H9 (cell line): ENCODE data around the gene SLC47A1. TPM values are rescaled to one million over a fixed set of nuclear protein-coding genes. Genes with fewer than 3 reads are reported as not detected.

Experiments used
- DNase-seq: peaks from one replicate; pipeline ENCODE4 v3.0.0-alpha.2; 2017
- H2AFZ ChIP-seq: one replicate; pipeline ENCODE4 v1.6.1; 2013; ENCODE audit warnings: mild to moderate bottlenecking, low read length, control low read depth, moderate library complexity
- H2AK5ac ChIP-seq: 2 replicates; pipeline ENCODE4 v1.6.1; 2013; ENCODE audit warnings: low read length, control low read depth, mixed read lengths; ENCODE audit not compliant: insufficient read length
- H2BK120ac ChIP-seq: one replicate; pipeline ENCODE4 v1.6.1; 2013; ENCODE audit warnings: low read depth, mild to moderate bottlenecking, low read length, control low read depth, inconsistent platforms; ENCODE audit not compliant: poor library complexity, severe bottlenecking
- H2BK12ac ChIP-seq: 2 replicates; pipeline ENCODE4 v1.6.1; 2013; ENCODE audit warnings: low read length, control low read depth, mixed read lengths, low read depth; ENCODE audit not compliant: insufficient read length
- H2BK15ac ChIP-seq: 2 replicates; pipeline ENCODE4 v1.6.1; 2013; ENCODE audit warnings: low read depth, low read length, control low read depth
- H2BK20ac ChIP-seq: one replicate; pipeline ENCODE4 v1.6.1; 2013; ENCODE audit warnings: low read depth, mild to moderate bottlenecking, low read length, control low read depth, inconsistent platforms; ENCODE audit not compliant: poor library complexity, severe bottlenecking
- H2BK5ac ChIP-seq: 2 replicates; pipeline ENCODE4 v1.6.1; 2013; ENCODE audit warnings: low read length, control low read depth, mixed read lengths; ENCODE audit not compliant: insufficient read length
- H3K14ac ChIP-seq: 2 replicates; pipeline ENCODE4 v1.6.1; 2013; ENCODE audit warnings: low read length, control low read depth; ENCODE audit not compliant: insufficient read depth
- H3K18ac ChIP-seq: 2 replicates; pipeline ENCODE4 v1.6.1; 2013; ENCODE audit warnings: low read depth, mild to moderate bottlenecking, mixed read lengths, low read length, control low read depth; ENCODE audit not compliant: insufficient read length
- H3K23ac ChIP-seq: 2 replicates; pipeline ENCODE4 v1.6.1; 2013; ENCODE audit warnings: low read length, control low read depth, mixed read lengths, low read depth; ENCODE audit not compliant: insufficient read length
- H3K23me2 ChIP-seq: 2 replicates; pipeline ENCODE4 v1.6.1; 2013; ENCODE audit warnings: low read depth, mild to moderate bottlenecking, mixed read lengths, low read length, control low read depth; ENCODE audit not compliant: insufficient read length, poor library complexity, severe bottlenecking
- H3K27ac ChIP-seq: 2 replicates; pipeline ENCODE4 v1.5.1; 2013; ENCODE audit warnings: low read length, control low read depth, mixed read lengths, low read depth; ENCODE audit not compliant: insufficient read length
- H3K27me3 ChIP-seq: 2 replicates; pipeline ENCODE4 v1.6.1; 2013; ENCODE audit warnings: low read length, control low read depth, inconsistent platforms; ENCODE audit not compliant: insufficient read depth
- H3K4ac ChIP-seq: 2 replicates; pipeline ENCODE4 v1.6.1; 2013; ENCODE audit warnings: low read depth, mild to moderate bottlenecking, control low read depth, inconsistent platforms, low read length, moderate library complexity
- H3K4me1 ChIP-seq: 2 replicates; pipeline ENCODE4 v1.6.1; 2013; ENCODE audit warnings: low read length, control low read depth, inconsistent platforms; ENCODE audit not compliant: insufficient read depth
- H3K4me2 ChIP-seq: 2 replicates; pipeline ENCODE4 v1.6.1; 2013; ENCODE audit warnings: low read length, control low read depth, mixed read lengths; ENCODE audit not compliant: insufficient read length, insufficient read depth
- H3K56ac ChIP-seq: 2 replicates; pipeline ENCODE4 v1.6.1; 2013; ENCODE audit warnings: low read depth, mild to moderate bottlenecking, mixed read lengths, low read length, control low read depth; ENCODE audit not compliant: insufficient read length
- H3K79me1 ChIP-seq: 2 replicates; pipeline ENCODE4 v1.6.1; 2013; ENCODE audit warnings: low read depth, mild to moderate bottlenecking, moderate library complexity, low read length, control low read depth, inconsistent platforms; ENCODE audit not compliant: insufficient read depth, poor library complexity, severe bottlenecking
- H3K79me2 ChIP-seq: 2 replicates; pipeline ENCODE4 v1.6.1; 2013; ENCODE audit warnings: low read length, control low read depth, inconsistent platforms; ENCODE audit not compliant: insufficient read depth
- H3K9ac ChIP-seq: 2 replicates; pipeline ENCODE4 v1.6.1; 2013; ENCODE audit warnings: low read length, control low read depth, mixed read lengths; ENCODE audit not compliant: insufficient read length; ENCODE audit errors: extremely low read depth
- H3K9me3 ChIP-seq: one replicate; pipeline ENCODE4 v1.6.1; 2013; ENCODE audit warnings: low read depth, low read length, inconsistent platforms; ENCODE audit not compliant: control insufficient read depth
- H3T11ph ChIP-seq: one replicate; pipeline ENCODE4 v1.6.1; 2013; ENCODE audit warnings: mild to moderate bottlenecking, low read length, control low read depth, inconsistent platforms
- H4K20me1 ChIP-seq: one replicate; pipeline ENCODE4 v1.6.1; 2013; ENCODE audit not compliant: control insufficient read depth, insufficient read length, insufficient read depth
- H4K5ac ChIP-seq: 2 replicates; pipeline ENCODE4 v1.6.1; 2013; ENCODE audit warnings: low read depth, mild to moderate bottlenecking, mixed read lengths, low read length, control low read depth; ENCODE audit not compliant: insufficient read length
- H4K8ac ChIP-seq: replicated peaks from 2 replicates; pipeline ENCODE4 v1.6.1; 2013; ENCODE audit warnings: low read length, control low read depth, mixed read lengths, low read depth; ENCODE audit not compliant: insufficient read length
- H4K91ac ChIP-seq: 2 replicates; pipeline ENCODE4 v1.6.1; 2013; ENCODE audit warnings: low read depth, mild to moderate bottlenecking, moderate library complexity, mixed read lengths, low read length, control low read depth; ENCODE audit not compliant: insufficient read length
- H3K27ac Mint-ChIP-seq, 3 experiments: 2 replicates in 2 of 3; 3 replicates in 1 of 3; pipeline ENCODE4 v1.8.0; 2020 to 2021; ENCODE audit warnings: mixed read lengths in 3 of 3, mild to moderate bottlenecking in 1 of 3, moderate library complexity in 1 of 3
- H3K27me3 Mint-ChIP-seq: 2 replicates; pipeline ENCODE4 v1.8.0; 2021; ENCODE audit warnings: low read depth, mild to moderate bottlenecking, moderate library complexity, mixed read lengths
- H3K36me3 Mint-ChIP-seq, 3 experiments: 2 replicates in 2 of 3; 3 replicates in 1 of 3; pipeline ENCODE4 v1.8.0; 2020 to 2021; ENCODE audit warnings: low read depth in 3 of 3, mixed read lengths in 3 of 3; ENCODE audit not compliant: insufficient read depth in 1 of 3
- H3K4me1 Mint-ChIP-seq, 2 experiments: 2 replicates each; pipeline ENCODE4 v1.8.0; 2020; ENCODE audit warnings: mixed read lengths in 2 of 2
- H3K4me3 Mint-ChIP-seq, 2 experiments: 2 replicates in 1 of 2; 3 replicates in 1 of 2; pipeline ENCODE4 v1.8.0; 2020 to 2021; ENCODE audit warnings: mild to moderate bottlenecking in 2 of 2, mixed read lengths in 2 of 2, moderate library complexity in 1 of 2
- H3K9me3 Mint-ChIP-seq, 2 experiments: 2 replicates in 1 of 2; 3 replicates in 1 of 2; pipeline ENCODE4 v1.8.0; 2020; ENCODE audit warnings: mild to moderate bottlenecking in 2 of 2, mixed read lengths in 2 of 2, moderate library complexity in 1 of 2
- WGBS: extraction: QIAGEN DNeasy Blood & Tissue Kit; methylation state at CpG from one replicate; pipeline ENCODE4 v1.1.7; 2013; ENCODE audit warnings: missing lambda C conversion rate, low lambda C conversion rate, mixed read lengths; ENCODE audit not compliant: insufficient read length; ENCODE audit errors: extremely low coverage; 5-methylcytosine and 5-hydroxymethylcytosine counted together
- total RNA-seq: library from RNA; stranded (reverse); gene quantifications from 2 replicates; pipeline ENCODE4 v1.2.1, GENCODE V29; 2021
- TF ChIP-seq, protein P1 (sequence below): fragments of 200-600 bp; sonication (generic); conservative IDR thresholded peaks from 3 replicates; pipeline ENCODE4 v1.8.0; 2021; ENCODE audit warnings: antibody characterized with exemption, mild to moderate bottlenecking

The SLC47A1 gene
- total RNA-seq, 1 experiment from 2014 or later, result 4.0 TPM

DNA sequence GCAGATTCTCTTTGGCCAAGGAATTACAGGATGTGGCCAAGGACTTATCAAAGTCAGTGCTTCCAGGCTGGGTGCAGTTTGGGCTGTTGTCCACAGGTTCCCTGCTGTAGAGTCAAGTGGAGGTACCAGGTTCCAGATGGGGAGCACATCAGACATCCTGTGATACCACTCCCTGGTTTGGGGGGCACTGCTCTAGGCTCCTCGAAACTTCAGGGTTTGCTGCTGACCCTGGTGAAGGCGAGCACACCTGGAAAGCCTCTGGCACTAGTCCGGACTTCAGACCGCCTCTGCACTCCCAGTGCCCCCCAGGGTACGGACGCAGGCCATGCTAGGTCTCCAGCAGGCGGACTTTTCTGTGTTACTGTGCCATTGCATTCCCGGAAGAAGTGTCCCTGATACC lies 10.7 kb downstream of the SLC47A1 start:
- Histone ChIP-seq H4K8ac (no peak overlapping the region), H2AFZ (no peak overlapping the region), H3K4ac (no peak overlapping the region), H3K27ac (no peak overlapping the region), H3K9me3 (no peaks in the 10 kb centered on the region), H4K91ac (no peak overlapping the region), H4K20me1 (peaks cover 3% of the 10 kb centered on the region), H3K14ac (no peak overlapping the region), H3K23ac (no peak overlapping the region), H3K9ac (no peak overlapping the region), H2BK15ac (no peak overlapping the region), H2AK5ac (no peak overlapping the region), H3K4me2 (no peak overlapping the region), H2BK20ac (no peak overlapping the region), H3K18ac (no peak overlapping the region), H2BK5ac (no peak overlapping the region), H3K27me3 (no peaks in the 10 kb centered on the region), H3K23me2 (no peaks in the 10 kb centered on the region), H2BK120ac (no peak overlapping the region), H4K5ac (no peak overlapping the region), H3K79me2 (no peaks in the 10 kb centered on the region), H3K4me1 (no peaks in the 10 kb centered on the region; the same call in 1 of the 2 replicates), H3K56ac (no peak overlapping the region), H2BK12ac (no peak overlapping the region), H3T11ph (no peak overlapping the region), H3K79me1 (no peaks in the 10 kb centered on the region)
- no CpG with 5 or more reads among the region's 8 CpGs for WGBS
- H3K4me1 Mint-ChIP-seq, result peaks cover 7 to 17% of the 10 kb centered on the region in 2 experiments
- no peak for DNase-seq
- H3K27me3 Mint-ChIP-seq, result no peaks in the 10 kb centered on the region
- TF ChIP-seq, protein P1, sequence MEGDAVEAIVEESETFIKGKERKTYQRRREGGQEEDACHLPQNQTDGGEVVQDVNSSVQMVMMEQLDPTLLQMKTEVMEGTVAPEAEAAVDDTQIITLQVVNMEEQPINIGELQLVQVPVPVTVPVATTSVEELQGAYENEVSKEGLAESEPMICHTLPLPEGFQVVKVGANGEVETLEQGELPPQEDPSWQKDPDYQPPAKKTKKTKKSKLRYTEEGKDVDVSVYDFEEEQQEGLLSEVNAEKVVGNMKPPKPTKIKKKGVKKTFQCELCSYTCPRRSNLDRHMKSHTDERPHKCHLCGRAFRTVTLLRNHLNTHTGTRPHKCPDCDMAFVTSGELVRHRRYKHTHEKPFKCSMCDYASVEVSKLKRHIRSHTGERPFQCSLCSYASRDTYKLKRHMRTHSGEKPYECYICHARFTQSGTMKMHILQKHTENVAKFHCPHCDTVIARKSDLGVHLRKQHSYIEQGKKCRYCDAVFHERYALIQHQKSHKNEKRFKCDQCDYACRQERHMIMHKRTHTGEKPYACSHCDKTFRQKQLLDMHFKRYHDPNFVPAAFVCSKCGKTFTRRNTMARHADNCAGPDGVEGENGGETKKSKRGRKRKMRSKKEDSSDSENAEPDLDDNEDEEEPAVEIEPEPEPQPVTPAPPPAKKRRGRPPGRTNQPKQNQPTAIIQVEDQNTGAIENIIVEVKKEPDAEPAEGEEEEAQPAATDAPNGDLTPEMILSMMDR, result no peak
- H3K36me3 Mint-ChIP-seq, result no peaks in the 10 kb centered on the region
- no peak overlapping the region for H3K4me3 Mint-ChIP-seq
- no peak overlapping the region for H3K27ac Mint-ChIP-seq
- no peaks in the 10 kb centered on the region for H3K9me3 Mint-ChIP-seq
